AG09309 (cell line): ENCODE results near the gene CBY2.

Experiments used
- DNase-seq: peaks from one replicate; pipeline ENCODE4 v3.0.0-alpha.2; 2010; ENCODE audit warnings: low read depth
- H3K4me3 ChIP-seq: 2 replicates; pipeline ENCODE4 v1.5.1; 2011; ENCODE audit warnings: mild to moderate bottlenecking, low read depth, low read length, moderate library complexity; ENCODE audit not compliant: control insufficient read depth
- TF ChIP-seq, protein P1 (sequence below): IDR thresholded peaks from 2 replicates; pipeline ENCODE4 v1.5.1; 2011; ENCODE audit warnings: mild to moderate bottlenecking, low read depth, low read length, inconsistent platforms; ENCODE audit not compliant: insufficient read depth, control insufficient read depth; ENCODE audit errors: missing control alignments

CBY2 gene

GRCh38 chr13:45711951-45712350 is 9.8 kb downstream of the CBY2 start:
- TF ChIP-seq, protein P1, sequence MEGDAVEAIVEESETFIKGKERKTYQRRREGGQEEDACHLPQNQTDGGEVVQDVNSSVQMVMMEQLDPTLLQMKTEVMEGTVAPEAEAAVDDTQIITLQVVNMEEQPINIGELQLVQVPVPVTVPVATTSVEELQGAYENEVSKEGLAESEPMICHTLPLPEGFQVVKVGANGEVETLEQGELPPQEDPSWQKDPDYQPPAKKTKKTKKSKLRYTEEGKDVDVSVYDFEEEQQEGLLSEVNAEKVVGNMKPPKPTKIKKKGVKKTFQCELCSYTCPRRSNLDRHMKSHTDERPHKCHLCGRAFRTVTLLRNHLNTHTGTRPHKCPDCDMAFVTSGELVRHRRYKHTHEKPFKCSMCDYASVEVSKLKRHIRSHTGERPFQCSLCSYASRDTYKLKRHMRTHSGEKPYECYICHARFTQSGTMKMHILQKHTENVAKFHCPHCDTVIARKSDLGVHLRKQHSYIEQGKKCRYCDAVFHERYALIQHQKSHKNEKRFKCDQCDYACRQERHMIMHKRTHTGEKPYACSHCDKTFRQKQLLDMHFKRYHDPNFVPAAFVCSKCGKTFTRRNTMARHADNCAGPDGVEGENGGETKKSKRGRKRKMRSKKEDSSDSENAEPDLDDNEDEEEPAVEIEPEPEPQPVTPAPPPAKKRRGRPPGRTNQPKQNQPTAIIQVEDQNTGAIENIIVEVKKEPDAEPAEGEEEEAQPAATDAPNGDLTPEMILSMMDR = no peak
- no peak overlapping the region for H3K4me3 ChIP-seq
- no peak for DNase-seq

- DNase-seq = no peak
- H3K4me3 ChIP-seq = no peak overlapping the region
- TF ChIP-seq, protein P1 = no peak
Measured at GRCh38 chr13:45713106-45713690, 11.1 kb downstream of the CBY2 start.

- TF ChIP-seq, protein P1 = no peak
- H3K4me3 ChIP-seq = no peak overlapping the region
Measured at GRCh38 chr13:45713721-45714120, 11.6 kb downstream of the CBY2 start.

GRCh38 chr13:45714170-45714569 is 12.1 kb downstream of the CBY2 start:
- TF ChIP-seq, protein P1 = no peak
- no peak overlapping the region for H3K4me3 ChIP-seq
- no peak for DNase-seq

More at GRCh38 chr13:45713721-45714120, 11.6 kb downstream of the CBY2 start:
- DNase-seq = no peak

DNA sequence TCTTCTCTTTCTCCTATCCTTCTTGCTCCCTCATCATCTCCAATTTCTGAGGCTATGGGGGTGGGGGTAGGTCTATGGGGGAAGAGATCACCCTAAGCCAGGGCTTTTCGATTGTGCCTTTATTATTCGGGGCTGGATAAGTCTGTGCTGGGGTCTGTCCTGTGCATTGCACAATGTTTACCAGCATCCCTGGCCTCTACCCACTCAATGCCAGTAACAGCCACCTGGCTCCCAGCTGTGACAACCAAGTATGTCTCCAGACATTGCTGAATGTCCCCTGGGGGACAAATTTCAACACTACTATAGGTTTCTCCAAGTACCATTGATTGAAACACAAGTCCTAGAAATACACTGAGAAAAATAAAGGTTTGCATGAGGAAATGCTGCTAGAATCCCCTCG is 13.2 kb downstream of the CBY2 start:
- no peak overlapping the region for H3K4me3 ChIP-seq
- TF ChIP-seq, protein P1 = no peak
- no peak for DNase-seq

DNA sequence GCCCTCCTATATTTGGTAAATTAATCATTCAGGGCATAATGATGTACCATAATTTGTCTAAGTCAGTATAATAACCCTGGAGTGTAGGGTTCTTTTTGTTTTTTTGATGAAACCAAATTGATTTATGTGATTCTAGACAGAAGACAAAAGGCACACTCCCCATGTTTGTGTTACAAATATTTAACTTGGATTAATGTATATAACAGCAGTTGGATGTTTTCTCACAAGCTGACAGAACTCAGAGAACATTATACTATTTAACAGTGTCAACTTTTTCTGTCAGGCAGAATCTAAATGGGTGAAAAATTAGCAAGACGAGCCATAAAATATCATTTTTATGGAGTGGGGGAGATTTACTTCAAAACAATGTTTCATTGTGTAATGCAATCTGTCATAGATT is 15.2 kb downstream of the CBY2 start:
- no peak overlapping the region for H3K4me3 ChIP-seq
- TF ChIP-seq, protein P1 = no peak
- DNase-seq = no peak
